H9 (cell line): ENCODE results near the gene CDYL2. TPM values are rescaled to one million over a fixed set of nuclear protein-coding genes. Genes with fewer than 3 reads are reported as not detected.

Experiments
- DNase-seq: peaks from one replicate; pipeline ENCODE4 v3.0.0-alpha.2; 2017
- H2AFZ ChIP-seq: one replicate; pipeline ENCODE4 v1.6.1; 2013; ENCODE audit warnings: mild to moderate bottlenecking, low read length, control low read depth, moderate library complexity
- H2AK5ac ChIP-seq: 2 replicates; pipeline ENCODE4 v1.6.1; 2013; ENCODE audit warnings: low read length, control low read depth, mixed read lengths; ENCODE audit not compliant: insufficient read length
- H2BK120ac ChIP-seq: one replicate; pipeline ENCODE4 v1.6.1; 2013; ENCODE audit warnings: low read depth, mild to moderate bottlenecking, low read length, control low read depth, inconsistent platforms; ENCODE audit not compliant: poor library complexity, severe bottlenecking
- H2BK12ac ChIP-seq: 2 replicates; pipeline ENCODE4 v1.6.1; 2013; ENCODE audit warnings: low read length, control low read depth, mixed read lengths, low read depth; ENCODE audit not compliant: insufficient read length
- H2BK15ac ChIP-seq: 2 replicates; pipeline ENCODE4 v1.6.1; 2013; ENCODE audit warnings: low read depth, low read length, control low read depth
- H2BK20ac ChIP-seq: one replicate; pipeline ENCODE4 v1.6.1; 2013; ENCODE audit warnings: low read depth, mild to moderate bottlenecking, low read length, control low read depth, inconsistent platforms; ENCODE audit not compliant: poor library complexity, severe bottlenecking
- H2BK5ac ChIP-seq: 2 replicates; pipeline ENCODE4 v1.6.1; 2013; ENCODE audit warnings: low read length, control low read depth, mixed read lengths; ENCODE audit not compliant: insufficient read length
- H3K14ac ChIP-seq: 2 replicates; pipeline ENCODE4 v1.6.1; 2013; ENCODE audit warnings: low read length, control low read depth; ENCODE audit not compliant: insufficient read depth
- H3K18ac ChIP-seq: 2 replicates; pipeline ENCODE4 v1.6.1; 2013; ENCODE audit warnings: low read depth, mild to moderate bottlenecking, mixed read lengths, low read length, control low read depth; ENCODE audit not compliant: insufficient read length
- H3K23ac ChIP-seq: 2 replicates; pipeline ENCODE4 v1.6.1; 2013; ENCODE audit warnings: low read length, control low read depth, mixed read lengths, low read depth; ENCODE audit not compliant: insufficient read length
- H3K23me2 ChIP-seq: 2 replicates; pipeline ENCODE4 v1.6.1; 2013; ENCODE audit warnings: low read depth, mild to moderate bottlenecking, mixed read lengths, low read length, control low read depth; ENCODE audit not compliant: insufficient read length, poor library complexity, severe bottlenecking
- H3K27ac ChIP-seq: 2 replicates; pipeline ENCODE4 v1.5.1; 2013; ENCODE audit warnings: low read length, control low read depth, mixed read lengths, low read depth; ENCODE audit not compliant: insufficient read length
- H3K27me3 ChIP-seq: 2 replicates; pipeline ENCODE4 v1.6.1; 2013; ENCODE audit warnings: low read length, control low read depth, inconsistent platforms; ENCODE audit not compliant: insufficient read depth
- H3K4ac ChIP-seq: 2 replicates; pipeline ENCODE4 v1.6.1; 2013; ENCODE audit warnings: low read depth, mild to moderate bottlenecking, control low read depth, inconsistent platforms, low read length, moderate library complexity
- H3K4me1 ChIP-seq: 2 replicates; pipeline ENCODE4 v1.6.1; 2013; ENCODE audit warnings: low read length, control low read depth, inconsistent platforms; ENCODE audit not compliant: insufficient read depth
- H3K4me2 ChIP-seq: 2 replicates; pipeline ENCODE4 v1.6.1; 2013; ENCODE audit warnings: low read length, control low read depth, mixed read lengths; ENCODE audit not compliant: insufficient read length, insufficient read depth
- H3K56ac ChIP-seq: 2 replicates; pipeline ENCODE4 v1.6.1; 2013; ENCODE audit warnings: low read depth, mild to moderate bottlenecking, mixed read lengths, low read length, control low read depth; ENCODE audit not compliant: insufficient read length
- H3K79me1 ChIP-seq: 2 replicates; pipeline ENCODE4 v1.6.1; 2013; ENCODE audit warnings: low read depth, mild to moderate bottlenecking, moderate library complexity, low read length, control low read depth, inconsistent platforms; ENCODE audit not compliant: insufficient read depth, poor library complexity, severe bottlenecking
- H3K79me2 ChIP-seq: 2 replicates; pipeline ENCODE4 v1.6.1; 2013; ENCODE audit warnings: low read length, control low read depth, inconsistent platforms; ENCODE audit not compliant: insufficient read depth
- H3K9ac ChIP-seq: 2 replicates; pipeline ENCODE4 v1.6.1; 2013; ENCODE audit warnings: low read length, control low read depth, mixed read lengths; ENCODE audit not compliant: insufficient read length; ENCODE audit errors: extremely low read depth
- H3K9me3 ChIP-seq: one replicate; pipeline ENCODE4 v1.6.1; 2013; ENCODE audit warnings: low read depth, low read length, inconsistent platforms; ENCODE audit not compliant: control insufficient read depth
- H3T11ph ChIP-seq: one replicate; pipeline ENCODE4 v1.6.1; 2013; ENCODE audit warnings: mild to moderate bottlenecking, low read length, control low read depth, inconsistent platforms
- H4K20me1 ChIP-seq: one replicate; pipeline ENCODE4 v1.6.1; 2013; ENCODE audit not compliant: control insufficient read depth, insufficient read length, insufficient read depth
- H4K5ac ChIP-seq: 2 replicates; pipeline ENCODE4 v1.6.1; 2013; ENCODE audit warnings: low read depth, mild to moderate bottlenecking, mixed read lengths, low read length, control low read depth; ENCODE audit not compliant: insufficient read length
- H4K8ac ChIP-seq: replicated peaks from 2 replicates; pipeline ENCODE4 v1.6.1; 2013; ENCODE audit warnings: low read length, control low read depth, mixed read lengths, low read depth; ENCODE audit not compliant: insufficient read length
- H4K91ac ChIP-seq: 2 replicates; pipeline ENCODE4 v1.6.1; 2013; ENCODE audit warnings: low read depth, mild to moderate bottlenecking, moderate library complexity, mixed read lengths, low read length, control low read depth; ENCODE audit not compliant: insufficient read length
- H3K27ac Mint-ChIP-seq, 3 experiments: 2 replicates in 2 of 3; 3 replicates in 1 of 3; pipeline ENCODE4 v1.8.0; 2020 to 2021; ENCODE audit warnings: mixed read lengths in 3 of 3, mild to moderate bottlenecking in 1 of 3, moderate library complexity in 1 of 3
- H3K27me3 Mint-ChIP-seq: 2 replicates; pipeline ENCODE4 v1.8.0; 2021; ENCODE audit warnings: low read depth, mild to moderate bottlenecking, moderate library complexity, mixed read lengths
- H3K36me3 Mint-ChIP-seq, 3 experiments: 2 replicates in 2 of 3; 3 replicates in 1 of 3; pipeline ENCODE4 v1.8.0; 2020 to 2021; ENCODE audit warnings: low read depth in 3 of 3, mixed read lengths in 3 of 3; ENCODE audit not compliant: insufficient read depth in 1 of 3
- H3K4me1 Mint-ChIP-seq, 2 experiments: 2 replicates each; pipeline ENCODE4 v1.8.0; 2020; ENCODE audit warnings: mixed read lengths in 2 of 2
- H3K4me3 Mint-ChIP-seq, 2 experiments: 2 replicates in 1 of 2; 3 replicates in 1 of 2; pipeline ENCODE4 v1.8.0; 2020 to 2021; ENCODE audit warnings: mild to moderate bottlenecking in 2 of 2, mixed read lengths in 2 of 2, moderate library complexity in 1 of 2
- H3K9me3 Mint-ChIP-seq, 2 experiments: 2 replicates in 1 of 2; 3 replicates in 1 of 2; pipeline ENCODE4 v1.8.0; 2020; ENCODE audit warnings: mild to moderate bottlenecking in 2 of 2, mixed read lengths in 2 of 2, moderate library complexity in 1 of 2
- CTCF ChIP-seq: fragments of 200-600 bp; sonication (generic); conservative IDR thresholded peaks from 3 replicates; pipeline ENCODE4 v1.8.0; 2021; ENCODE audit warnings: antibody characterized with exemption, mild to moderate bottlenecking
- WGBS: extraction: QIAGEN DNeasy Blood & Tissue Kit; methylation state at CpG from one replicate; pipeline ENCODE4 v1.1.7; 2013; ENCODE audit warnings: missing lambda C conversion rate, low lambda C conversion rate, mixed read lengths; ENCODE audit not compliant: insufficient read length; ENCODE audit errors: extremely low coverage; 5-methylcytosine and 5-hydroxymethylcytosine counted together
- total RNA-seq: library from RNA; stranded (reverse); gene quantifications from 2 replicates; pipeline ENCODE4 v1.2.1, GENCODE V29; 2021

The CDYL2 gene
- total RNA-seq, 1 experiment from 2014 or later: 4.2 TPM

- no peak overlapping the region for H3K27ac Mint-ChIP-seq
- Histone ChIP-seq H3K4me1 (no peaks in the 10 kb centered on the region), H2BK15ac (no peak overlapping the region), H4K8ac (no peak overlapping the region), H4K5ac (no peak overlapping the region), H3K23ac (no peak overlapping the region), H3K79me1 (no peaks in the 10 kb centered on the region), H3K9ac (no peak overlapping the region), H3K9me3 (no peaks in the 10 kb centered on the region), H2BK5ac (no peak overlapping the region), H3K27me3 (no peaks in the 10 kb centered on the region), H4K20me1 (no peaks in the 10 kb centered on the region), H2AFZ (no peak overlapping the region), H2BK12ac (no peak overlapping the region), H2AK5ac (no peak overlapping the region), H3K56ac (no peak overlapping the region), H3K27ac (no peak overlapping the region), H3K23me2 (no peaks in the 10 kb centered on the region), H3K18ac (no peak overlapping the region), H2BK120ac (no peak overlapping the region), H2BK20ac (no peak overlapping the region), H3T11ph (no peak overlapping the region), H3K4ac (no peak overlapping the region), H3K14ac (no peak overlapping the region; the same call in 1 of the 2 replicates), H3K4me2 (no peak overlapping the region), H4K91ac (no peak overlapping the region), H3K79me2 (no peaks in the 10 kb centered on the region)
- no CpG with 5 or more reads among the region's 2 CpGs for WGBS
- H3K4me3 Mint-ChIP-seq: no peak overlapping the region
- no peak for DNase-seq
- H3K4me1 Mint-ChIP-seq: no peaks in the 10 kb centered on the region
- peaks cover 0 to 3% (median 0%) of the 10 kb centered on the region in 3 experiments; a peak in 4 of 7 replicates for H3K36me3 Mint-ChIP-seq
- peaks cover 15 to 52% of the 10 kb centered on the region in 2 experiments for H3K9me3 Mint-ChIP-seq
- H3K27me3 Mint-ChIP-seq: peaks cover 26% of the 10 kb centered on the region
- TF ChIP-seq CTCF: no peak
These were observed 212.1 kb downstream of the CDYL2 start for GRCh38 chr16:80592273-80592672.
